HUDEP-2 (cell line): Measurements from ENCODE around the gene DSE.
A peak's percentile ranks its signal among the peaks of the same experiment; 100 is the strongest.

Source experiments
- DNase-seq, 76 experiments: peaks; one replicate each; lab custom pipeline; 2025; ENCODE audit not compliant: unreplicated experiment in 76 of 76; lab: John Stamatoyannopoulos, UW

DSE gene

GRCh38 chr6:116439522-116440051 lies 68.8 kb downstream of the DSE start:
- no peak for DNase-seq

- no peak for DNase-seq
Measured at GRCh38 chr6:116443105-116443504, 72.4 kb downstream of the DSE start.

DNA sequence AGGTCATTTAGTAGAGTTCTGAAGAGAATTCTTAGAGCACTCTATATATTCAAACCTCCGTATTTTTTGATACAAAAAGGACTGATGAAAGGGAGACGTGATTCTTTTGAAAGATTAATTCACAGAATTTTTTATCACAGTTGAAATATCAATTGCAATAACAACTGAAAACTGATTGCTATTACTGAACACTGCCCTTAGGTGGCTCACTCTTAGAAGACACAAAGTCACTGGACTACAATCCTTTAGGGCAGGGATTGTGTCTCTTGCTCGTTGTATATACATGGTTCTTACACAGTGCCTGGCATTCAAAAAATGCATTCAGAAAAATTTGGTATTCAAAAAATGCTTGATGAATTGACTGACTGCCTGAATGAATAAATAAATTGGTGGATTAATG lies 73.3 kb downstream of the DSE start:
- DNase-seq = peak in 17 of 76 experiments; percentile 10 to 46 (median 27)

GRCh38 chr6:116444575-116444974 lies 73.8 kb downstream of the DSE start:
- DNase-seq = no peak

DNA sequence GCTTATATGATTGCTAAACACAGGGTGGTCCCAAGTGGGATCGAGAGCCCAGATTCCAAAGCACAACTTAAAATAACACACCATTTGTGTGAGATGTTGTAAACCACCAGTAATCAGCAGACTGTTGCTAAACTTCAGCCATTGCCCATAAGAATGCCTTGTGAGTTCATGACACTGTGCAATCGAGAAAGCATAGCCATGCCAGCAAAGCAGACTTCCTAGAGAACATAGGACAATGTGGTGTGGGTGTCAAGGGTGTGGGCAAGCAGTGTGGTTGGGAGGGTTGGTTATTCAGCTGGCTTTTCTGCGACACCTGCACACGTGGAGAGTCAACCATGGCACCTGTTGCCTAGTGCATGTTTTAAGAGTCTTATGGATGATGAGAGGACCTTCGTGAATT lies 74.4 kb downstream of the DSE start:
- no peak for DNase-seq

- DNase-seq = no peak
Measured at GRCh38 chr6:116446399-116446798, 75.7 kb downstream of the DSE start.

DNA sequence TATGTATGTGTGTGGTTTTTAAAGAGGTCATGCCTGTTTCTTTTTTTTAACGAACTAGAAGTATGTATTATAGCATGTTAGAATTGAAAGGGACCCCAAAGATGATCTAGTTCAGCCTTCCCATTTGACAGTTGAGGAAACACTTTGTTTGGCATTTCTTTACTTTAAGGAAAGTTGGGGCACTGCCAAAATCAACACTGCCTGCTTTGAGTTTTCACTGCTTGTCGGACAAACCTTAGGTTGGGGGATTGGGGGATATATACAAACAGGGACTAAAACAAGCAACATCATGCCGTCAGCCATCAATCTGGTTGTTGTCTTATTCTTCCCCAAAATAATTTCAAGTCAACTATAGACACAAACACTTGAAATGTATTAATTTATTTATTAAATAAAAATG lies 76.3 kb downstream of the DSE start:
- no peak for DNase-seq

DNA sequence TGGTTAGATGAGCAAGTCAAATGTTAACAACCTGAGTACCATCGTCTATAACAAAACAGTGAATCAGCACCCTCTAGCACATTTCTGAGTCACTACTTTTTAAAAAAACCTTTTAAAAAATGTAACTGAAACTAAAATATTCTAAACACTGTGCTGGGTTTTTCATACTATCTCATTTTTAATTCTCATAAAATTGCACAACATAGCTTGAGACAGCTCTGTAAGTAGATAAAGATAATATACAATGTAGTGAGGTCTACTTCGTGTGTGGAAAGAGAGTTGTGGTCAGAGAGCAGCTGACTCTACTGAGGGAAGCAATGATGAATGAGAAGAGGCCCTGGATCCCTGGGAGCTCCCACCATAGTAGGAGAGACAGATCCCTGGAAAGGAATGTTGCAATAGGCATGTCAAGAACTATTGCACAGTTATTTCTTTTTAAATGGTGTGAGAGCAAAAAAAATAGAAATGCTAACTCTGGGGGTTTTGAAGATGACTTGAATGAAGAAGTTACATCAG lies 76.8 kb downstream of the DSE start:
- no peak for DNase-seq

GRCh38 chr6:116449565-116449964 lies 78.8 kb downstream of the DSE start:
- DNase-seq = no peak

DNA sequence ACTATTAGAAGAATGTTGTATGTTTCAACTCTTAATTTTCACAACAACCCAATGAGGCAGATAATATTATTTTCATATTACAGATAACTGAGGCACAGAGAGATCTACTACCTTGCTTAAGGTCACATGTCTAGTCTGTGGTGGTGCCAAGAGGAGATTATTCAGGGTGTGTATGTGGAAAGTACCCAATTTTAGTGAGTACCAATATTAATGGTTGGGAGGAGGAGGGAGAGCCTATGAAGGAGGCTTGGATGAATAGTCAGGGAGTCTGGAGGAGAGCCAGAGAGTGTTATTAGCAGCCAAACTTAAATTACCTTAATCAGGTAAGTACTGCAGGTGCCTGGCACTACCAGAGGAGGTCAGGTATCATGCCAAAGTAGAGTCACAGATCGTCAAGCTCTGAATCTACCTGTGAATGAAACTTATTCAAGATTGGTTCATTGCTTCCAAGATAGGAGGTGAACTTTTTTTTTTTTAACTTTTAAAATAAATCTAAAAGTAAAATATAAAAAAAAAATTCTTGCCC lies 79.5 kb downstream of the DSE start:
- DNase-seq = no peak

DNA sequence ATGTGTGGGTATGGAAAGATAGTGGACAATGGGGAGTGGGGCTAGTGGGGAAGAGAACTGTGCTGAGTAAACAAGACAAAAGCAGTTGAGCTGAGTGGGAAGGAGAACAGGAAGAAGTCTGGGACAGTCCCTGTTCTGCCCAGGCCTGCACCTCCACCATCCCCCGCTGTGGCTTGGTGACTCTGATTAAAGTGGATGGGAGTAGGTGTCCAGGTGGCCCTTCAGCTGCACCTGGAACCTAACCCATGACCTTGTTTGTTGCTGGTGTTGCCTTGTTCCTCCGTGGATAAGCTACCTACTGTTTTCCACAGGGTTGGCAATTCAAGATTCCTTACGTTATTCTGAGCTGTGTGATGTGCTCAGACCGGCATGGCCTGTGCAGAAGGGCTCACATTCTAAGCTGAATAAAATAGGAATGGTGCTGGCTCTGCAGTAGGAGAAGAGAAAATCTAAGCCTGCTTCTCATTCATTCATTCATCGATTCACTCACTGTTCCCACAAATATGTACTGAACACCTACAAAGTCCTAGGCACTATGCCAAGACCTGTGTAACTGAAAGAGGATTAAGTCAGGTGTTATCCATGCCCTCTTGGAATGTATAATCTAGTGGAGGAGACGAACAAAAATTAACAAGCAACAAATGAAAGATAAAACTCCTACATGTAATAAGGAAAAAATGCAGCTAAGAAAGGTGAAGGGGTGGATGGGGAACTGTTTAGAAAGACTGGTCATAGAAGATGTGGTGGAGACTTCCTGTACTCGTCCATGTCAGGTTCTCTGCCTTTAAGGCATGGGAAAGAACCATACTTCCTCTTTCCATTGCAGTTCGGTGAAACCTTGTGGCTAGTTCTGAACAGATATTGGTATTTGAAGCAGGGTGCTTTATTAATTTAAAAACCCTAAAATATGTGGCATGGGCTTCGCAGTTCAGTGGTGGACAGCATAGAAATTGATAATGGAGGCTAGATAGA lies 80.3 kb downstream of the DSE start:
- DNase-seq = peak in 4 of 76 experiments; percentile 4 to 23 (median 16)

DNA sequence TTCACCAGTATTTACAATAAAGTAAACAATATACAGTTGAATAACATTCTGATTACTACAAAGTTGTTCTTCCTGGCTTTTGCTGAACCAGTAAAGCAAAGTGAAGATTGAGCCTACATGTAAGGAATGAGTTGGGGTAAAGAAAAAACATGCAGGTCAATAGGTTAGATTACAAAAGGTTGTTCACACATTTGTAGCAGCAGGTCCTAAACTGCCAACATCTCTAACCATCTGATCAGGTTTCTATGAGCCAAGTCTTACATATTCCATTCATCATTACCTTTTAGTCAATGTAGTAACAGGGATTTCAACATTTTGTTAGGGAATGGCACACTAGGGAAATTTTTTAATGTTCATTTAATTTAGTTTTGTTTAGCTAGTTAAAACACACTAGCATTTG lies 81.2 kb downstream of the DSE start:
- DNase-seq = no peak

DNA sequence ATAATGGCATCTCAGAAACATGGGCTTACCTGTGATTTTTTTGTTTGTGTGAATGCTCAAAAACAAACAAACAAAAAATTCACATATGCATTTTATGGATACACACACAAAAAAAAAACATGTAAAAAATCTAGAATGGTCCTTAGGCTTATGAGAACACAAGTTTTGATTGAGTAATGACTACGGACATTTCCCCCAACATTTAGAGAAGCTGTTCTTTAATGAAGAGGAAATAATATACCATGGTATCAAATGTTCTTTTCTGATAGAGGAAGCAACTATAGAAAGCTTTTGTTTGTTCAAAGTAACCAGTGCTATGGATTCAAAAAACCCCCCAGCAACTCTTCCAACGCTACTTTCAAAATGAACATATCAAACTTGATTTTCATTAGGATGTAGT lies 81.8 kb downstream of the DSE start:
- DNase-seq = no peak

DNA sequence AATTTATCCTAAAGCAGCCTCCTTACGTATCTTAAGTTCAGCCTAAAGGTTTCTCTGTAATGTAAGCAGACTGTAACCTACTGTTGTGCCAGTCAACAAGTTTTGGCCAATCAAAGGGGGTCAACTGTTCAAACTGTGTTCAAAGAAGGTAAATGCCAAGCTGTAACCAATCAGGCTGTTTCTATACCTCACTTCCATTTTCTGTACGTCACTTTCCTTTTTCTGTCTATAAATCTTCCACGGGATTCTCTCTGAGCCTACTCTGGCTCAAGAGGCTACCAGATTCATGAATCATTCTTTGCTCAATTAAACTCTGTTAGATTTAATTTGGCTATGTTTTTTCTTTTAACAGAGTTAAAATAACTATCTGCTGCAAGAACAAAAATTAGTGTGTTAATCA lies 85.4 kb downstream of the DSE start:
- no peak for DNase-seq

- no peak for DNase-seq
Measured at GRCh38 chr6:116456927-116457326, 86.2 kb downstream of the DSE start.

- no peak for DNase-seq
Measured at GRCh38 chr6:116458264-116458663, 87.5 kb downstream of the DSE start.

- no peak for DNase-seq
Measured at GRCh38 chr6:116459927-116460326, 89.2 kb downstream of the DSE start.

GRCh38 chr6:116461331-116461931 lies 90.7 kb downstream of the DSE start, which contains the start of gene CALHM6:
CALHM6 (plus strand) TSS chr6:116461375; CDS start chr6:116461930, 555 bp downstream.
- DNase-seq = no peak

DNA sequence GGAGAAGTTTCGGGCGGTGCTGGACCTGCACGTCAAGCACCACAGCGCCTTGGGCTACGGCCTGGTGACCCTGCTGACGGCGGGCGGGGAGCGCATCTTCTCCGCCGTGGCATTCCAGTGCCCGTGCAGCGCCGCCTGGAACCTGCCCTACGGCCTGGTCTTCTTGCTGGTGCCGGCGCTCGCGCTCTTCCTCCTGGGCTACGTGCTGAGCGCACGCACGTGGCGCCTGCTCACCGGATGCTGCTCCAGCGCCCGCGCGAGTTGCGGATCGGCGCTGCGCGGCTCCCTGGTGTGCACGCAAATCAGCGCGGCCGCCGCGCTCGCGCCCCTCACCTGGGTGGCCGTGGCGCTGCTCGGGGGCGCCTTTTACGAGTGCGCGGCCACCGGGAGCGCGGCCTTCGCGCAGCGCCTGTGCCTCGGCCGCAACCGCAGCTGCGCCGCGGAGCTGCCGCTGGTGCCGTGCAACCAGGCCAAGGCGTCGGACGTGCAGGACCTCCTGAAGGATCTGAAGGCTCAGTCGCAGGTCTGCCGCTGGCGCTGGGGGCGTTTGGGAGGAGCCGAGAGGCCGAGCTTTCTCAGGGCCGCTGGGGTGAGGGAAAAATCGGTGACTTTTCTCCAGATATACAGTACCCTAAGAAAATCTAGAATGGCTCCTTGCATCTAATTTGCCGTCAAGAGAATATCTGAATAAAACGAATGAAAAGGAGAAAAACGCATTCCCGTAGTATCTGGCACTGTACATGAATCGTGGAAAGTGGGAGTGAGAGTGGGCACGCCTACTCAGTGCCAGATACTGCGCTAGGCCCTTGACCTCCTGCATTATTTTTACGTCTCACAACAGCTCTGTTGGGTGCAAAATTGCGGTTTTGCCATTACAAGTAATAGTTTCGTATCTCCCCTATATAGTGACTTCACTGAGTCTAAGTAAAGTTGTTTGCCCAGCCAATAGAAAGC lies 91.5 kb downstream of the DSE start:
- DNase-seq = peak in 52 of 76 experiments; percentile 12 to 68 (median 48)

- no peak for DNase-seq
Measured at GRCh38 chr6:116463301-116463700, 92.6 kb downstream of the DSE start.
